ENCODE measurements around the gene PPP2R1B. TPM values are rescaled to one million over a fixed set of nuclear protein-coding genes. Genes with fewer than 3 reads are reported as not detected.
A peak's percentile ranks its signal among the peaks of the same experiment; 100 is the strongest.

The PPP2R1B gene
- total RNA-seq: 10 to 100 TPM; 18.7 to 22.4 (median 20.7) TPM

DNA sequence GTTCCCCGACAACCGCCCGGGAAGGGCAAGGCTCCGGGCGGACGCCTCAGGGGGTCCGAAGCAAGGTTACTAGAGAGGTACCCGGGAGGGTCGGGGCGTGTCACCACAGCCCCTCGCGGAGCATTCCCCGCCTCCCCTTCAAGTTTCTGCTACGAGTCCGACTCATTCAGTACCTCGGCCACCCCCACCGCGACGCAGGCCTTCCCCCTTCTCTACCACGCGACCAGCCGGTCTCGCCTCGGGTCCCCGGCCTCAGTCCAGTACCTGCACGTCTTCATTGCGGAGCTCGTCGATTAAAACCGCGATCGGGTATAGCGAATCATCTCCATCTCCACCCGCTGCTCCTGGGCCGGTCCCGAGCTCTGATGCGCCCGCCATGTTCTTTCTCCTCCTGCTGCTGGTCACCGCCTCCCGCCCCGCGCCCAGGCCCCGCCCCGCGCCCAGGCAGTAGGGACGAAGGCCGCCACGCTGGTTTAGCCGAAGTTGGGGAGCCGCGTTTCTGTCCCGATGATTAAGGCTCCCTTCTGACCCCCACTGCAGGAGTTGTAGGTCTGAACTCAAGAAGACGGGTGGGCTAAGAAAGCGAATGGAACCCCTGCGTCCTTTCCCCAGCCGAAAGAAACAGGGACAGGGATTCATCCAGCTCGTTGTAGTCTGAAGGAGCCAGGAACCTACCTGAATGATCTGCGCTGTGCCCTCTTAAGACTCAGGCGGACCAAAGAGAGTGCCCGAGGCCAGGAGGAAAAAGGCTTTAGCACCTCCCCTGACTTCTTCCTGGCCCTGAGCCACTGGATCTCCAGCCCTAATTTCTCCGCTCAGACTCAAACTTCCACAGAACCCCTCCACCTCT lies at the start of gene PPP2R1B:
PPP2R1B (minus strand) TSS at position 406 of the 850 bp plus-strand sequence; CDS start at position 378, 28 bp downstream.
- intact Hi-C loops (cut with DNase I; ENCODE audit: low total_unique reads): no loop called here
- DNase-seq (ENCODE audit: low spot score in 2 of 2): peak; percentile 69 to 96
- TF ChIP-seq, protein P1, sequence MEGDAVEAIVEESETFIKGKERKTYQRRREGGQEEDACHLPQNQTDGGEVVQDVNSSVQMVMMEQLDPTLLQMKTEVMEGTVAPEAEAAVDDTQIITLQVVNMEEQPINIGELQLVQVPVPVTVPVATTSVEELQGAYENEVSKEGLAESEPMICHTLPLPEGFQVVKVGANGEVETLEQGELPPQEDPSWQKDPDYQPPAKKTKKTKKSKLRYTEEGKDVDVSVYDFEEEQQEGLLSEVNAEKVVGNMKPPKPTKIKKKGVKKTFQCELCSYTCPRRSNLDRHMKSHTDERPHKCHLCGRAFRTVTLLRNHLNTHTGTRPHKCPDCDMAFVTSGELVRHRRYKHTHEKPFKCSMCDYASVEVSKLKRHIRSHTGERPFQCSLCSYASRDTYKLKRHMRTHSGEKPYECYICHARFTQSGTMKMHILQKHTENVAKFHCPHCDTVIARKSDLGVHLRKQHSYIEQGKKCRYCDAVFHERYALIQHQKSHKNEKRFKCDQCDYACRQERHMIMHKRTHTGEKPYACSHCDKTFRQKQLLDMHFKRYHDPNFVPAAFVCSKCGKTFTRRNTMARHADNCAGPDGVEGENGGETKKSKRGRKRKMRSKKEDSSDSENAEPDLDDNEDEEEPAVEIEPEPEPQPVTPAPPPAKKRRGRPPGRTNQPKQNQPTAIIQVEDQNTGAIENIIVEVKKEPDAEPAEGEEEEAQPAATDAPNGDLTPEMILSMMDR (IDR thresholded peaks at IDR 0.05): no peak
- TF ChIP-seq POLR2A (IDR thresholded peaks at IDR 0.05): no peak

DNA sequence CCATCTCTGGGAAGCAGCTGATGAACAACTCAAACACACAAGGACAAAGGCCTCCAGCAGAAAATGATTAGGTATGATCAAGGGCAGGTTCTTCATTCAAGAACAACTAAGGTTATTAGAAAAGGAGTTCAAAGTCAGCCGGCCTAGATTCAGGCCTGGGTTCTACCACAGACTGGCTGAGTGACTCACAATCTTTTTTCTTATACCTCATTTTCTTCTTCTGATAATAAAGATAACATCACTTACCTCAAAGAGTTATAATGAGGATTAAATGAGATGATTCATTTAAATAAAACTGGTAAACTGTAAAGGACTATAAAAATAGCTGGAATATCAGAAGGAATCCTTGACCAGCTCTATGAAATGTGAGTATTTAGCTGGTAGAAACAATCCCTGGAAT lies 49.3 kb upstream of the PPP2R1B start:
- DNase-seq (ENCODE audit: low spot score in 2 of 2): no peak
- intact Hi-C loops (cut with DNase I; ENCODE audit: low total_unique reads): no loop called here
- 55 to 73% methylated on average over 1 of the region's 1 CpG for WGBS, 2 donors
- no peak for TF ChIP-seq POLR2A (IDR thresholded peaks at IDR 0.05)
- TF ChIP-seq, protein P1 (IDR thresholded peaks at IDR 0.05): no peak
- no peak overlapping the region for H3K4me3 ChIP-seq (ENCODE audit: low read depth, poor library complexity, severe bottlenecking)

More for the DNA sequence above, at the start of gene PPP2R1B:
- WGBS, 2 donors: 0% methylated on average over 29 to 54 of the region's 61 CpGs
- peak within 1 kb of the TSS; percentile 94 for H3K4me3 ChIP-seq (ENCODE audit: low read depth, poor library complexity, severe bottlenecking)

DNA sequence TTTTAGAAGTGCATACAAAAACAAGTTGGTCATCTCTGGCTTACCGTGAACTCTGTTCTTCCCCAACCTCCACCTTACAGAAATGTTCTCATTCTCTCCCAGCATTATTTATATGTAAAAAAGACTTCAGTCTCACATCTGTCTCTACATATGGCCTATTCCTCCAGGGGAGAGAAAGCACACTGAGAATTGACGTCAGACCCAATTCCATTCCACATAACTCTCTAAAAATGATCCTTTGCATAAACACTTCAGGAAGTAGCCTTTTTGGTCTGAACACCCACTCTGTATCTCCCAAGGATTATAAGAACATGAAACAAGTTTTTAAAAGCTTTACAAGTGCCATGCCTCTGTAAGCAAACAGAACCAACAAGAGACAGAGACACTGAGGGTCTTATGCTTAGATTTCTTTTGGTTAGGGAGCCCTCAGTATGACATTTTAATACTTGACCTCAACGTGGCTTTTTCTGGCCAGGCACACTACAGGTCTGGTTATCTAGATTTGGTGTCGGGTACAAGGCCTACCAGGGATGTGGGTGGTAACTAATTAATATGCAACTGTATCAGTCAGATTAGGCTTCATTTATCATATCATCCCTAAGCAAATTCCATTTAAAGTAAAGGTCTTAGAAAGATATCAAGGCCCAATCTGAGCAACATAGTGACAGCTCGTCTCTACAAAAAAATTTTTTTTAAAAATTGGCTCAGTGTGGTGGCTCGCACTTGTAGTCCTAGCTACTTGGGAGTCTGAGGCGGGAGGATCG lies 48.5 kb upstream of the PPP2R1B start:
- no peak for DNase-seq (ENCODE audit: low spot score in 2 of 2)
- TF ChIP-seq, protein P1 (IDR thresholded peaks at IDR 0.05): no peak
- no peak for TF ChIP-seq POLR2A (IDR thresholded peaks at IDR 0.05)
- 85 to 89% methylated on average over 8 of the region's 8 CpGs for WGBS, 2 donors
- H3K4me3 ChIP-seq (ENCODE audit: low read depth, poor library complexity, severe bottlenecking): no peak overlapping the region
- intact Hi-C loops (cut with DNase I; ENCODE audit: low total_unique reads): no loop called here

DNA sequence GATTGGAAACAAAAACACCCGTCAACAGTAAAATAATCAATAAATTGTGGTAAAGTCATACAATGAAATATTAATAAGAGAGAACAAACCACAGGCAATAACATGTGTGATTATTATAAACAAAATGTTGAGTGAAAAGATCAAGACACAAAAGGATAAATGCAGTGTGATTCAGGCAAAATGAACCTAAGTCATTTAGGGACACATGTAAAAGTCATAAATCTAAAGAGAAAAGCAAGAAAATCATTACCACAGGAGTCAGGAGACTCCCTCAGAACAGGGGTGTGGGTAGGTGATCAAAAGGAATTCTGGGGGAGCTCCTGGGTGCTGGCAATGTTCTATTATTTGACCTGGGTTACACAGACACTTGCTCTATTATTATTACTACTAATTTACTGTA lies 47.9 kb upstream of the PPP2R1B start:
- no peak for TF ChIP-seq POLR2A (IDR thresholded peaks at IDR 0.05)
- TF ChIP-seq, protein P1 (IDR thresholded peaks at IDR 0.05): no peak
- H3K4me3 ChIP-seq (ENCODE audit: low read depth, poor library complexity, severe bottlenecking): no peak overlapping the region
- WGBS, 2 donors: 93 to 94% methylated on average over 1 of the region's 1 CpG
- intact Hi-C loops (cut with DNase I; ENCODE audit: low total_unique reads): no loop called here
- DNase-seq (ENCODE audit: low spot score in 2 of 2): no peak

DNA sequence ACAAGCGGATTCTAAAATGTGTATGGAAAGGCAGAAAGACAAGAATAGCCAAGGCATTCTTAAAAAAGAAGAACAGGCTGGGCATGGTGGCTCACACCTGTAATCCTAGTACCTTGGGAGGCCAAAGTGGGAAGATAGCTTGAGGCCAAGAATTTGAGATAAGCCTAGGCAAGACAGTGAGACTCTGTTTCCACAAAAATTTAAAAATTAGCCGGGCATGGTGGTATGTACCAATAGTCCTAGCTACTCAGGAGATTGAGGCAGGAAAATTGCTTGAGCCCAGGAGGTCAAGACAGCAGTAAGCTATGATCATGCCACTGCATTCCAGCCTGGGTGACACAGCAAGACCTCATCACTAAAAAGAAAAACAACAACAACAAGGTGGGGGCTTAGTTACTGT lies 46.0 kb upstream of the PPP2R1B start:
- H3K4me3 ChIP-seq (ENCODE audit: low read depth, poor library complexity, severe bottlenecking): no peak overlapping the region
- WGBS, 2 donors: 94 to 100% methylated on average over 2 of the region's 2 CpGs
- intact Hi-C loops (cut with DNase I; ENCODE audit: low total_unique reads): no loop called here
- TF ChIP-seq POLR2A (IDR thresholded peaks at IDR 0.05): no peak
- TF ChIP-seq, protein P1 (IDR thresholded peaks at IDR 0.05): no peak
- no peak for DNase-seq (ENCODE audit: low spot score in 2 of 2)
